ENCODE measurements around the gene PCSK1N. TPM values are rescaled to one million over a fixed set of nuclear protein-coding genes. Genes with fewer than 3 reads are reported as not detected.

The PCSK1N gene
- total and polyA plus RNA-seq, 9 of the 15 experiments (the other 6 are each of a cell fraction or from before 2014, with no cell fraction given), result 0.07 to 0.55 (median 0.54) TPM; not detected in 6

- TF ChIP-seq CBX2 (IDR thresholded peaks at IDR 0.05; ENCODE audit: insufficient read depth, low read length, poor library complexity, severe bottlenecking) (no peak), CTCFL (IDR thresholded peaks at IDR 0.05; ENCODE audit: borderline replicate concordance, insufficient read depth, low read depth, low read length, poor library complexity, severe bottlenecking) (no peak), ZNF639 (CRISPR knock-in tag; conservative IDR thresholded peaks at IDR 0.05 in 1 of 2, IDR thresholded peaks at IDR 0.05 in 1 of 2) (peak in 1 of 2 experiments; percentile 79; a peak in 2 of 4 replicates)
These were observed 52.6 kb downstream of the PCSK1N start (continued) for GRCh38 chrX:48782795-48783194.

DNA sequence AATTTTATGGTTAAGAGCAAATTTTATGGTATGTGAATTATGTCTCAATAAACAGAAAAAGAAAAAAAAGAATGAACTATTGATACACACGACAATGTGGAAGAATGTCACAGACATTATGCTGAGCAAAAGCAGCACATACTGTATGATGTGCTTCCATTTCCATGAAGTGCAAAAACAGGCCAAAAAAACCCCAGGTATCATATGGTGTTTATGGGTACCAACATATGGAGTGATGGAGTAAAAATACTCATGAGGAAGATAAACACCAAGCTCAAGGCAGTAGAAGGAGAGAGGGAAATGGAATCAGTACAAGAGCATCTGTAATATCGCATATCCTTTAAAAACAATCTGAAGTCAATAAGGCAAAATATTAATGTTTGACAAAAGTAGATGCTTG lies 53.2 kb downstream of the PCSK1N start:
- ATAC-seq, result no peak
- peaks cover 1% of the 10 kb centered on the region; the same call in 1 of the 3 replicates for H3K36me3 ChIP-seq (ENCODE audit: control insufficient read depth, insufficient read depth, low read length)
- DNase-seq (ENCODE audit: extremely low read depth in 1 of 4, low spot score in 3 of 4), result no peak
- intact Hi-C loops (cut with micrococcal nuclease) (no loop called here), in situ Hi-C loops (cut with MboI) (no loop called here)
- H3K4me3 ChIP-seq, result no peak overlapping the region
- H4K20me1 ChIP-seq (replicated peaks; ENCODE audit: control insufficient read depth, insufficient read depth, low read length), result no peaks in the 10 kb centered on the region
- peak overlapping the region; percentile 71 for H3K27ac ChIP-seq (ENCODE audit: extremely low read depth, low read depth, low read length)
- BruUV-seq (replicated peaks), result no TSS peak
- FAIRE-seq, result no peak
- peak overlapping the region; percentile 93 for H3K4me2 ChIP-seq (ENCODE audit: insufficient read depth, low read length)
- peaks cover 68% of the 10 kb centered on the region for H3K79me2 ChIP-seq (ENCODE audit: control insufficient read depth, insufficient read depth, low read length)
- peaks cover 51 to 56% of the 10 kb centered on the region in 2 experiments; a peak in 4 of 5 replicates for H3K4me1 ChIP-seq (replicated peaks in 1 of 2; ENCODE audit: control insufficient read depth in 2 of 2, insufficient read depth in 2 of 2, low read length in 2 of 2)
- WGBS (ENCODE audit: insufficient coverage, low coverage, missing lambda C conversion rate), result 33% methylated on average over 2 of the region's 2 CpGs
- CTCF ChIA-PET (ENCODE audit: low intra/inter-chr PET ratio), result no interaction called here
- peak overlapping the region in 1 of 2 experiments; percentile 43; a peak in 2 of 4 replicates for H3K9ac ChIP-seq (ENCODE audit: insufficient read depth in 1 of 2, low read depth in 2 of 2, low read length in 2 of 2)
- H3K9me3 ChIP-seq (replicated peaks; ENCODE audit: control insufficient read depth, insufficient read depth, low read depth, low read length), result no peaks in the 10 kb centered on the region
- H3K9me1 ChIP-seq (ENCODE audit: control insufficient read depth, insufficient read depth, low read length), result no peaks in the 10 kb centered on the region
- TF ChIP-seq BMI1 (IDR thresholded peaks at IDR 0.05; ENCODE audit: low read length), result no peak
- no peak for TF ChIP-seq KAT2B (IDR thresholded peaks at IDR 0.05; ENCODE audit: low read depth, low read length)
- no peak for TF ChIP-seq ETV1 (tag; conservative IDR thresholded peaks at IDR 0.05; ENCODE audit: low read depth)
- no peak for TF ChIP-seq KAT8 (IDR thresholded peaks at IDR 0.05; ENCODE audit: low read depth)
- no peak for TF ChIP-seq NFXL1 (CRISPR knock-in tag; IDR thresholded peaks at IDR 0.05)
- no peak for TF ChIP-seq ZKSCAN1 (IDR thresholded peaks at IDR 0.05; ENCODE audit: low read depth, low read length)
- no peak for TF ChIP-seq ZNF316 (IDR thresholded peaks at IDR 0.05)
- TF ChIP-seq TCF3 (CRISPR knock-in tag; IDR thresholded peaks at IDR 0.05), result no peak
- TF ChIP-seq DNMT1 (IDR thresholded peaks at IDR 0.05), result no peak
- TF ChIP-seq POLR2A (conservative IDR thresholded peaks at IDR 0.05), result no peak
- no peak for TF ChIP-seq ZBTB17 (CRISPR knock-in tag; IDR thresholded peaks at IDR 0.05)
- TF ChIP-seq MYC (IDR thresholded peaks at IDR 0.05; ENCODE audit: low read depth, low read length), result no peak
- TF ChIP-seq MYC (CRISPR knock-in tag; IDR thresholded peaks at IDR 0.05; ENCODE audit: borderline replicate concordance, low read depth), result no peak
- TF ChIP-seq KHSRP (IDR thresholded peaks at IDR 0.05), result no peak
- TF ChIP-seq, protein P1, sequence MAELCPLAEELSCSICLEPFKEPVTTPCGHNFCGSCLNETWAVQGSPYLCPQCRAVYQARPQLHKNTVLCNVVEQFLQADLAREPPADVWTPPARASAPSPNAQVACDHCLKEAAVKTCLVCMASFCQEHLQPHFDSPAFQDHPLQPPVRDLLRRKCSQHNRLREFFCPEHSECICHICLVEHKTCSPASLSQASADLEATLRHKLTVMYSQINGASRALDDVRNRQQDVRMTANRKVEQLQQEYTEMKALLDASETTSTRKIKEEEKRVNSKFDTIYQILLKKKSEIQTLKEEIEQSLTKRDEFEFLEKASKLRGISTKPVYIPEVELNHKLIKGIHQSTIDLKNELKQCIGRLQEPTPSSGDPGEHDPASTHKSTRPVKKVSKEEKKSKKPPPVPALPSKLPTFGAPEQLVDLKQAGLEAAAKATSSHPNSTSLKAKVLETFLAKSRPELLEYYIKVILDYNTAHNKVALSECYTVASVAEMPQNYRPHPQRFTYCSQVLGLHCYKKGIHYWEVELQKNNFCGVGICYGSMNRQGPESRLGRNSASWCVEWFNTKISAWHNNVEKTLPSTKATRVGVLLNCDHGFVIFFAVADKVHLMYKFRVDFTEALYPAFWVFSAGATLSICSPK (IDR thresholded peaks at IDR 0.05; ENCODE audit: borderline replicate concordance), result no peak
- H2AFZ ChIP-seq (ENCODE audit: low read depth, low read length), result 0 out of 2 replicates have a peak overlapping the region, but pooled peaks have one; percentile 10
- POLR2A ChIA-PET, result no interaction called here
- H3K27me3 ChIP-seq (ENCODE audit: control insufficient read depth in 2 of 2, insufficient read depth in 2 of 2, low read length in 2 of 2), result no peaks in the 10 kb centered on the region

Data from K562 (cell line).